Fibroblast of upper back skin (primary cell): ENCODE results near the gene FARSB.
"Not testable (repeated sequence)": the region's sequence is repeated elsewhere in the genome, so short reads cannot be mapped to it uniquely, and the experiment has no call there.

Source experiments
- DNase-seq: peaks from one replicate; pipeline ENCODE4 v3.0.0-alpha.2; 2013

Gene FARSB

GRCh38 chr2:222603501-222603900 lies 52.4 kb downstream of the FARSB start:
- DNase-seq = no peak

DNA sequence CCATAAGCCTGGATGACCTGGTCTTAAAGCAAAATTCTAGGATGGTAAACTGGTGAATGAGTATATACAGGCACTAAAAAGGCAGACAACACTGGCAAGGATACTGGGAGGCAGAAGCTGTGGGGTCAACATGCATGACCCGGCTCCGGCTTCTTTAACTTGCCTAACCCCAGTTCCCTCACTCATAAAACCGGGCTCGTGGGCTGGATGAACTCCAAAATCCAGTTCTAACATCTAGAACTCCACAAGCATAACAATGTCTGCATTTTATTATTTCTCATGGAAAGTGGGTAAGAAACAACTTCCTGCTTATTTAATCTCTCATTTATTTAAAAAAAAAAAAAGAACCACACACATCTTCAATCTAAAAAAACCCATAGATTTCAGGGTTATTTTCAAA lies 57.3 kb downstream of the FARSB start:
- DNase-seq = no peak

DNA sequence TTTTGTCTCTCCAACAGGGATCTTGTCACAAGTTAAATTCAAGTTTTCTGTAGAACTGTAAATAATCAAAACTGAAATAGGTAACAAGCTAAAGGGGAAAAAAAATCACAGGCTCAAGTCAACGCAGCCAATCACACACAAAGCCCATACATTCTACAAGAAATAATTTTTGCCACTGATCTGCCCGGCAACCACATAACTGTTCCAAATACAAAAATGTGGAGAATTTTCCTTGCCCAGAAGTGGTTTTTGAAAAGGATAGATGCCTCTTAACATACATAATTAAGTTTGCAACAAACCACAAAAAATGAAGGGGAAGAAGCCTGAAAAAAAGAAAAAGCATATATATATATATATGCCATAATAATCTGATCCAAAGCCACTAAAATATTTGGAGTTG lies 60.3 kb downstream of the FARSB start:
- peak; percentile 41 for DNase-seq

- peak; percentile 40 for DNase-seq
These were observed 61.2 kb downstream of the FARSB start for GRCh38 chr2:222594679-222595078.

DNA sequence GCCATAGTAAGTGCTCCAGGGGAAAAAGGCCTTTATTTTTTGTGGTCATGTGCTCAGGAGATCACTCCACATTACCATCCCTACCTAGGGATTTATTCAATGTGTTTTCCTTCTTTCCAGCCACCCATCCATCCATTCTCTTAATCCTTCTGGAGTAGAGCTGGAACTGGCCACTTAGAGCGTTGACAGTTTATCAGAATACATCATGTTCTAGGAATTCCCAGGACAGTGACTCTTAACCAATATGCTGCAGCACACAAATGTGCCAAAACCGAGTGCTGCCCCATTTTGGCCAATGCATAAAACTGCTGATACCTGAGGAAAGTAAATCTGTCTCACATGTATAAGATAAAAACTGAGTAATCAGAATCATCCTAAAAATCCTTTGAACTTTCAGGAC lies 63.7 kb downstream of the FARSB start:
- peak; percentile 42 for DNase-seq

DNA sequence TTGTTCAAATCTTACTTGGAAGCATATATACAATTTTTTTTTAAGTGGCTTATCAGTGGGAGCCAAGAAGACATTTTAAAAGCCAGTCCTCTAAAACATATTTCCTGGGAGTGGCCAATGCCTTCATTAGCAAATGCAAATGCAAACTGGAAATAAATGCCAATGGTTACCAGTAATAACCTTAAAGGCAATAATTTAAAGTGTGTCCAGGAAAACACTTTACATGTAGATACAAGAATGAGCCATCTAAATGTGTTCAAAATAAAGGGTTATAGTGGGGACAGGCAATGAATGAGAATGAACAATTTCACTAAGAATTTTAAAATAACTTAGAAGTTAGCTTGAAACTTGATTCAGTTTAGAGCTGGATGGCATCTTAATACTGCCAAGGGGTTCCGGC lies 64.2 kb downstream of the FARSB start:
- no peak for DNase-seq

DNA sequence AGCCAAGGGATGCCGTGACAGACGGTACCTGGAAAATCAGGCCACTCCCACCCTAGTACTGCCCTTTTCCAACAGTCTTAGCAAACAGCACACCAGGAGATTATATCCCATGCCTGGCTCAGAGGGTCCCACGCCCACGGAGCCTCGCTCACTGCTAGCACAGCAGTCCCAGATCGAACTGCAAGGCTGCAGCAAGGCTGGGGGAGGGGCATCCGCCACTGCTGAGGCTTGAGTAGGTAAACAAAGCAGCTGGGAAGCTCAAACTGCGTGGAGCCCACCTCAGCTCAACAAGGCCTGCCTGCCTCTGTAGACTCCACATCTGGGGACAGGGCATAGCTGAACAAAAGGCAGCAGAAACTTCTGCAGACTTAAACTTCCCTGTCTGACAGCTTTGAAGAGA lies 71.3 kb downstream of the FARSB start:
- not testable (repeated sequence) for DNase-seq

DNA sequence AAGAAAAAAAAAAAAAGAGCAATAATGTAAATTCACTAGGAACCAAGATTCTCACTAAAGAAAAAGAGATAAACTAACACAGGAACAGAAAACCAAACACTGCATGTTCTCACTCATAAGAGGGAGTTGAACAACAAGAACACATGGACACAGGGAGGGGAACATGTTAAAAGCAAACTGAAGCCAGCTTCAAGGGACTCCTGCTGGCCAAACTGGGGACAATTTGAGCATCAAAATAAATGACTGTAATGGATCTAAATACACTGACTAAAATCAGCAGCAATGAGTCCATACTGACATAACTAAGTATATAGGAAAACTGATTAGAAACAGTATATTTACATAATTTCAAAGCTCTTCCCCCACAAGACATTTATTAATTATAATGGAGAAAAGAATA lies 73.0 kb downstream of the FARSB start:
- no peak for DNase-seq

DNA sequence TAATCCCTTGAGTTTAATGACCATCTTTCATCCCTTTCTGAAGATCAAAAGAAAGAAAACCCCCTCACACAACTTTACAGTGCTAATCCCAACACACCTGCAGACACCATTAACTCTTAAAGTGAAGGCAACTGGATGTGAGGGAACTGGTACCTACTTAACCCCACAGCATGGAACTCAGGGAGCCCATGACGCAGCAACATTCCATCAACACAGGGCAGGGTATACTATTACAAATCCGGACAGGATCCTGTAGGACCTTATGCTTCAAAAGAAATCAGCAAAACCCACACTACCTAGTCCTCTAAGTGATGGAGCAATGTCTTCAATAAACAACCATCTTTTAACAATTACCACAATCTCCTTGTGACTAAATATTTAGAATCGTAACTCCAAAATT lies 78.6 kb downstream of the FARSB start:
- no peak for DNase-seq

DNA sequence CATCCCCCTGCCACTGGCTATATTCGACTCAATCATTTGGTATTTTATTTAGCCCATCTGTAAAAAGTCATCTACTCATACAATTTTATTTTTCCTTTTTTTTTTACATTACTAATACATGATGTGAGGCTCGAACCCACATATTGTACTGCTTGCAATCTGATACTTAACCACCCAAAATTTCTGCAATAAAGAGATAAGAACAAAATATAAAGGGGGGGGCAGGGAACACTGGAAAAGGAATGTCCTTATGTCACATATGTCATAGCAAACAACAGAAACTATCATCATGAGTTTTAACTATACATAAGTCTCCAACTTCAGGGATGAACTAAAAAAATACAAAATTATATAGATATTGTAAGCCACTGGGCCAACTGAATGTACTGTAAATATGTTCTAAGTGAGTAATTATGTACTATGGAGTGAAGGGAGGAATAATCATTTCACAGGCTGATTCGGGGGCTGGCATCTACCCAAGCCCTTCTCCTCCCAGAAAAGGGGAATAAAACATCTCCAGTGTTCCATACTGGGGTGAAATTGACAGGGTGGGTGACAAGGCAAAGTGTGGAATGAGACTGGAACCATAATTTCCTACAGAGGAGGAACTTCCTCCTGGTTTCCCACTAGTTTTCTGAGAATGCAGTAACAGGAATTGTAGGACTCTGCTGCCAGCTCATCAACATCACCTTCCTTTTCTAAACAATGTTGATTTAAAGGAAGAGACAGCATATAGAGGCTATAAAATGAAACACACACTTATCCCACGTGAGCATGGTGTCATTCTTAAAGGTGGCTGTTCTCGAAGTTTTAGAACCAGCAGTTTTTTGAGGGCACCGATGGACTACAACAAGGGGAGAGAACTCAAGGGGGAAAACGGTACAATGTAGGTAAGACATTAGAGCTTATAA lies 79.5 kb downstream of the FARSB start:
- DNase-seq = no peak

DNA sequence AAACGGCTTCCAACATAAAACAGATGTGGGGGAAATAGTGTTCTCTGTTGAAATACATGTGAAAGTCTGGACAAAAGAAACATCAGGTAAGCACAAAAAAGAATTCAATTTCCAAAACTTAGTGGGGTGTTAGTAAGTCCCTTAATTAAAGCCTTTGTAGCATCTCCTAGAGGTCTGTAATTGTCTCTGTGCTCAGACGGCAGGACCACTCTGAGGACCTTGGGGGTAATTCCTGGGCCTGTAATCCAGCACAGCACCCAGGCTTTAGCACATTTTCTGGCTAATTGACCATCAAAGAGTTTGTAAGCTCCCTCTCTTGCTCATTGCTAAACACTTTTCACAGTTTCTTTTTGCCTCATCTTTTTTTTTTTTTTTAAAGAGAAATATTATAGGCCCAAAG lies 80.3 kb downstream of the FARSB start:
- DNase-seq = no peak

DNA sequence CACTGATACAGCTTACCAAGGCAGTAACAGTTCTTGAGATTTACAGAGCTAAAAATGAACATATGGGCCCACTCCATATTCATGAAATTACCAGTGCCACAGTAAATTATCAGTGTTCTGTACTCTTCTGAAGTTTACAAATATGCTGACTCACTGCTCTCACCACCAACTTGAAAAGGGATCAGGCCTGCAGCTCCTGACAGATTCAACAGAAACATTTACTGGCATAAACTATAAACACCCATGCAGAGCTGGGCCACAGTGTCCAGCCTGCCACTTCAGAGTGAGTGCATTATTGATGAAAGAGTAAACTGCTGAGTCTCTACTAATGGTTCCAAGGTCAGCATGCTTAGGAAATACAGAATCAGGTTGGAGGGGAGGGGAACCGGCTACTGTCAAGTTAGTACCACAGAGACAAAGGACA lies 83.1 kb downstream of the FARSB start:
- DNase-seq = peak; percentile 42

DNA sequence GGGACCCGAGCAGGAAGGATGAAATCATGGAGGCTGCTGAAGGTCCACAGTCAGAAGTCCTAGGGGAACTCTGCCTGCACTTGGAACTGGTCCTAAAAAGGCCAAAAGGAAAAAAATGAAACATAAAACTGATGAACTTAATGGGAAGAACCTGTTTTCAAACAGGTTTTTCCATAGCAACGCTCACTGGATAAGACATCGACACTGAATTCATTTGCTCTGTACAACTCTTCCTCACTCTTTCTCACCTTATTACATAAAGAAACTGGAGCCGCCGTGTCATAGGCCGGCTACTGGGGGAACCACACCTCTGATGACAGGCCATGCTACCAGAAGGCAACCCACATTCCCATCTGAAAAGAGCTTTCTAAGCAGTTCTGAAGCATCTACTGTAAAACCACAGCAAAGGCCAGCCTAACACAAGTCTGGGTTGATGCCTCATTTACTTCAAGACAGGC lies 83.6 kb downstream of the FARSB start:
- DNase-seq = peak; percentile 12

DNA sequence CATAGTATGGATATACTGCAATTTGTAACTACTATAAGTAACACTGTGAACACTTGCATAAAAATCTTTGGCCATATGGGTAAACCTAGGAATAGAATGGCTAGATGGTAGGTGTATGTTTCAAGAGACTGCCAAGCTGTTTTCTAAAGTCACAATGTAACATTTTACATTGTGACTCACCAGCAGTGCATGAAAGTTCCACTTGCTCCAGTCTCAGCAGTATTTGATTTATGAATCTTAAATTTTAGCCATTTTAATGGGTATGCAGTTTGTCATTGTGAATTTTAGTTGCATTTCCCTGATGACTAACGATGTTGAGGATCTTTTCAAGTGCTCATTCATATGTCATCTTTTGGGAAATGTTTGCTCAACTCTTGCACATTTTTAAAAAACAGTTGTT lies 86.1 kb downstream of the FARSB start:
- peak; percentile 52 for DNase-seq

DNA sequence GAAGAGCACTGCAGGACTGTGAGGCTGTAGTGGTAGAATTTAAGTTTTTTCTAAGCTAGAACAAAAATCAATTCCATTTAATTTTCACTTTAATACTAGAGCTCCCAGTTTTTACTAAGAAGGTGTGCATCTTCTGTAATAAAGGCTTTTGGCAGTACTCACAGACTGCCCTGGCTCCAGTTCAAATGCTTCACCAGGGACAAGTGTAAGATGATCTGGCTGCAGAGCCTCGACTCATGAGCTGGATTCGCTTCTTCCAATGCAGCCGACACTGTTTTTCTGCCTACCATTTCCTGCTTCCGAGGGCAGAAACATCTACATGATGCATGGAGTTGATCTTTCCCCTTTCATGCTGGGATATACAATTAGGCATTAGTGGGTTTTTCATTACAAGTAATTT lies 87.0 kb downstream of the FARSB start:
- peak; percentile 69 for DNase-seq

- DNase-seq = no peak
These were observed 89.7 kb downstream of the FARSB start for GRCh38 chr2:222566229-222566628.

GRCh38 chr2:222563936-222564335 lies 92.0 kb downstream of the FARSB start:
- DNase-seq = no peak

- no peak for DNase-seq
These were observed 92.7 kb downstream of the FARSB start for GRCh38 chr2:222563106-222563718.

- peak; percentile 49 for DNase-seq
These were observed 93.9 kb downstream of the FARSB start for GRCh38 chr2:222561817-222562645.

DNA sequence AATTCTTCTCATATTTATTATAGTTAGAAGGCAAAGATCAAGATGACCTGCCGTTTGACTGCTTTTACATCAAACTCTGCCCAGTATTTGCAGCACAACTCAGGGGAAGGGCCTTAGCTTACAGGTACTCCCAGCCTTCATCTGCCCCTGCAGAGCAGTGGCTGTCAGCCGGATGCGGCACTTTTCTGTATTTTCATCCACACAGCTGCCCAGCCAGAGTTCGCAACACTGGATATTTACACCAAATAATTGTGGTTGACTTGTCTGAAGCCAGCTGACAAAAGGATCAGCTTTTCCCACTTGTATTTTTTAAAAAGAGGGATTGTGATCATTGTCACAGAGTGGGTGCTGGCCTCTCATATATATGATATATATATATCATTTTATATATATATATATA lies 94.7 kb downstream of the FARSB start:
- no peak for DNase-seq

DNA sequence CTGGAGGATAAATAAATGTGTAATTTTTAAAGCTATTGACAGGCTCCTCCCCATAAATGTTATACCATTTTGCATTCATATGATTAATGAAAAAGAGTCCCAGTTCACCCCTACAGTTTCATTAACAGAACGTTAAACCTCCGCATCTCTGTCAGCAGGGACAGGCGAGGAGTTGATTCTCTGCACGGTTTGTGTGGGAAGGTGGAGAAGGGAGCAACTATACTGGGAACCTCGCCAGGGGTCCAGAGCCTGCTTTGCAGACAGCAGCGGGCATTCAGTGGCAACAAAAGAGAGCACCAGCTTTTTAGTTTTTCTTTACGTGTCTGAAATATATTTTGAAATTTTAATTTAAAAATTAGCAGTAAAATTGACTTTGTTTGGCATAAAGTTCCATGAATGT lies 101.4 kb downstream of the FARSB start:
- no peak for DNase-seq

DNA sequence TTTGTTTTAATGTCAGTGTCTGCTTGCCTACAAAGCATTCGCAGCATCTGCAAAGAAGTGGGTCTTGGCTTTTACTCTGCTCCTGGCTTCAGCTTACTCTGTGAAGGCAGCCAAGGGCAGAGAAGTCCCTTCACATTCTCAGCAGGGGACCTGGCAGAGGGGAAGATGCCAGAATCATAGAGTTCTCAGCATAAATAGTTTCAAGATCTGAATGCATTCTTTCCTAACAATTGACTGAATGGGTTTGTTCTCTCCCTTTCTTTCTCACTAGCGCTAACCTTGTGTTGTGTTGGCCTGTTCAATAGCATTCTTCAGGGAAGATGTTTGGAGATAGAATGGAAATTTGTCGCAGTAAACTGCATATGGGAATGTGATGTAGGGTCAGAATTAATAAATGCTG lies 106.9 kb downstream of the FARSB start:
- peak; percentile 6 for DNase-seq

DNA sequence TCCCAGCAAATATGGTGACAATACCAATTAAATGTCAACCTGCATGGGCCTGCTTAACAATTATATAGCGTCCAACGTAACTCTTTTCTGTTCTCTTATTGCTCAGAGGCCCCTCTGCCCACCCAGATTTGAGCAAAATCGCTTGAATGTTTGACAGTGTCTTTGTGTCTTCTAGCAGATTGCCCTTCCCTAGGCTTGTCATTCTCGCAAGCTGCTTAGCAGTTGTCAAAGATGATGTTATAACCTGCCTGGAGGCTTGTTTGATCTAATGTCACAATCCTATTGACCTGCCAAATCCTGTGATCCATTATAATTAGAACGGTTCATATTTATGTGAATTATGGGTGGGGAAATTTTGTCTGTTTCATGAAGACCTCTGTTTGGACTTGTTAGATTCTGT lies 108.8 kb downstream of the FARSB start:
- no peak for DNase-seq
